Limb (tissue), 2 donors: ENCODE measurements around the gene GLIS2.
"Not testable (repeated sequence)": the region's sequence is repeated elsewhere in the genome, so short reads cannot be mapped to it uniquely, and the experiment has no call there.

ENCODE experiments used
- DNase-seq, 2 donors: peaks; one replicate each; pipeline ENCODE4 v3.0.0-alpha.2; 2016; ENCODE audit errors: extremely low spot score in 2 of 2

GLIS2 gene

GRCh38 chr16:4333714-4334113 lies 17.8 kb downstream of the GLIS2 start:
- DNase-seq = not testable (repeated sequence)

- no peak for DNase-seq
Measured at GRCh38 chr16:4334724-4335495, 19.0 kb downstream of the GLIS2 start.

GRCh38 chr16:4336701-4337539 lies 21.1 kb downstream of the GLIS2 start:
- DNase-seq = no peak

- no peak for DNase-seq
Measured at GRCh38 chr16:4337540-4338088, 21.7 kb downstream of the GLIS2 start.

GRCh38 chr16:4338125-4338582 lies 22.3 kb downstream of the GLIS2 start:
- no peak for DNase-seq

DNA sequence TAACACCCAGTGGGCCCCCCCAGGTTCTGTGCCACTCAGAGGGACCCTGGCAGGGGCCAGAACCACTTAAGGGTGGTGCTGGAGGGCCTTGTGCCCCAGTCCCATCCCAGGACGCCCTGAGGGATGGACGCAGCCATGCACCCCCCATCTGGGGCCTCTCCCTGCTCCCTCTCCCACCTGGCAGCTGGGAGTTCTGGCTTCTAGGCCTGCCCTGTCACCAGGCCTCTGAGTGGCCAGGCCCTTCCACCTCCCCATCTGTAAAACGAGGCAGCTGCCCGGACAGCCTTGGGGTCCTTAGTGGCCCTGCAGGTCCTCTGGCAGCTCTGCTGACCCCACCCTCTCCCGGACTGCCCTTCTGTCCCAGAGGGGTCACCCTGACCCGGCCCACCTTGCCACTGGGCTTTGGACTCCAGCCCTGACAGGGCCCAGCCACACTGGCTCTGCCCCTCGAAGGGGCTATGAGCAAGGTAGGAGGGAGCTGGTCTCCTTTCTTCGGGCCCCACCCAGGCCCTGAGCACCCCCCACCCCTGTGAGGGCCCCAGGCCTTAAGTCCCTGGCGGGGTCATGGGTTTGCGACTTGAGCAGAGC lies 22.9 kb downstream of the GLIS2 start:
- DNase-seq = no peak

GRCh38 chr16:4339455-4339854 lies 23.6 kb downstream of the GLIS2 start:
- DNase-seq = no peak

DNA sequence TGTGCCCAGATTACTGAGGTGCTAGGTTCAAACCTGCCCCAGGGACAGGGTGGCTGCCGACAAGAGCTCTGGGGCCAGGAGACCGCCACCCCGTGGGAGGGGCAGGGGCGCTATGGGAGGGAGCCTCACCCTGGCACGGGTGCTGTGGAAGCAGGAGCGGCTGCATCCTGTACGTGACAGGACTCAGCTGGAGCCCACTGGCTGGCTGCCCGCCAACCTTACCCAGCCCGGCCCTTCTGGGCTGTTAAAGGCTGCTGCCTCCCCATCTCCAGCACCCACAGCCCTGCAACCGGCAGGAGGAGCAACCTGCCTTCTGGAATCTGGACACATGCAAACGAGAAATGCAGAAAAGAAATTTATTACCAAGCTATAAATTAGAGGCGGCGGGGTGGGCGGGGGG lies 24.0 kb downstream of the GLIS2 start:
- DNase-seq = peak; percentile 49 to 82

- DNase-seq = no peak
Measured at GRCh38 chr16:4340443-4340842, 24.6 kb downstream of the GLIS2 start.

DNA sequence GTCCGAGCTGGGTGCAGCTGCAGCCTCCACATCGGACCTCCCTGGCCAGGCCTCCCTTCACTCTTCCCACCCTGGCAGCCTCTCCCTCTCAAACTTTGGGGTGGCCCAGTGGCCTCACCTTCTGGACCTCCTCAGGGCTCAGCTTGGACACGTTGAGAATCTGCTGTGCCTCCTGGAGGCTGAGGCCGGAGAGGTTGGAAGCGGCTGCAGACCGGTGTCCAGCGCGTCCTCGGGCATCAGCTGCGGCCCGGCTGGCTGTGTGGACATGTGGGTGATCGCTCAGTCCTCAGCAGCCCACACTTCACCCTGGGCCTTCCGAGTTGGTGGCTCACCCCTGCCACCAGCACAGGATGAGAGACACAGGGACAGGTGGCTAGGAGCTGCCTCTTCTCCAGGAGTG lies 25.4 kb downstream of the GLIS2 start:
- no peak for DNase-seq

- no peak for DNase-seq
Measured at GRCh38 chr16:4342866-4343744, 27.2 kb downstream of the GLIS2 start.

- DNase-seq = not testable (repeated sequence)
Measured at GRCh38 chr16:4344300-4344982, 28.6 kb downstream of the GLIS2 start.

DNA sequence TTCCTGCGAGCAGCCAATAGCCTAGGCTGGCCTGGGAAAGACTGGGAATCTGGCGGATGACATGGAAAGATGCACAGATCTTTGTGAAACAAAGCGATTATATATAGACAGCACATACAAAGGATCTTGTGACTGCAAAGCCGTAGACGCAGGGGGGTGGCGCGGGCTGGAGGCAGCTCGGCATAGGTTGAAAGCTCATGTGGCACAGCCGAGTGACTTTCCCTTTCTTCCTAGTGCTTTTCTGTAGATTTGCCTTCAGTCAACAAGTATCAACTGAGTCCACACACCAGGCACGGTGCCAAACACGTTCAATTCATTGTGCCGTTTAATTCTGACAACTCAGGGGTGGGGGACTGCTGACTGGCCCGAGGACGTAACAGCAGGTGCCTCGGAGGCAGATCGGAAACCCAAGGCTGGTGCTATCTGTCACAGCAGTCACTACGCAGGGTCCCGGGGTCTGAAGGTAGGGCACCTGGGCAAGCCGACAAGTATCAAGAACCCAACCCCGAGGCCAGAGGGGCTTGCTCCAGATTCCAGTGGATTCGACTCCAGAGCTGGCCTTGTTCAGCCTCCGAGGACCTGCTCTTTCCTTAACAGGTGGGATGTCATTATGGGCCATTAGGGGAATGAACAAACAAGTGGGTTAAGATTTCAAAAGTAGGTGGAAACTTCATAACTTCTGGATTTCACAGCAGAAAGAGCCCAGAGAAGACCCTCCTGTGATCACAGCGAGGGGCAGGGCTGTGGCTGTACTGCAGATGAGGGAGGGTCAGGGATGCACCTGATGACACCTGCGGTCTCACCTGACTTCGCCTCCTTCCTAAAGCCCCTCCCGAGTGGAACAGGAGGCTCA lies 29.3 kb downstream of the GLIS2 start:
- no peak for DNase-seq

GRCh38 chr16:4345836-4346781 lies 30.2 kb downstream of the GLIS2 start:
- no peak for DNase-seq

DNA sequence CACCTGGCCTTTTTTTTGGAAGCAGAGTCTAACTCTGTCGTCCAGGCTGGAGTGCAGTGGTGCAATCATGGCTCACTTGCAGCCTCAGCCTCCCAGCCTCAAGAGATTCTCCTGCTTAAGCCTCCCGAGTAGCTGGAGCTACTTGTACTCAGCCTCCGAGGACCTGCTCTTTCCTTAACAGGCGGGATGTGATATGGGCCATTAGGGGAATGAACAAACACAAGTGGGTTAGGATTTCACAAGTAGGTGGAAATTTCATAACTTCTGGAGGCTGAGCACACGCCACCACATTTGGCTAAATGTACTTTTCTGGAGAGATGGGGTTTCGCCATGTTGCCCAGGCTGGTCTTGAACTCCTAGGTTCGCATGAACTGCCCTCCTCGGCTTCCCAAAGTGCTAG lies 31.1 kb downstream of the GLIS2 start:
- DNase-seq = no peak

GRCh38 chr16:4347765-4348509 lies 32.1 kb downstream of the GLIS2 start:
- DNase-seq = no peak

- no peak for DNase-seq
Measured at GRCh38 chr16:4349332-4349731, 33.5 kb downstream of the GLIS2 start.

DNA sequence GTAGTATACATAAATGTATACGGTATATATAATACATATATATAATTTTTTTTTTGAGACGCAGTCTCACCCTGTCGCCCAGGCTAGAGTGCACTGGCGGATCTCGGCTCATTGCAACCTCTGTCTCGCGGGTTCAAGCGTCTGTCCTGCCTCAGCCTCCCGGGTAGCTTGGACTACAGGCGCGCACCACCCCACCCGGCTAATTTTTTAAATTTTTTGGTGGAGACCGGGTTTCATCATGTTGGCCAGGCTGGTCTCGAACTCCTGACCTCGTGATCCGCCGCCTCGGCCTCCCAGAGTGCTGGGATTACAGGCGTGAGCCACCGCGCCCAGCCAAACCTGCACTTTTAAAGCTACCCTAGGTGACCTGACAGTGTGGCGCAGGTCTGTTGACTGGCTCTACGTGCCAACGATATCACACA lies 34.5 kb downstream of the GLIS2 start:
- DNase-seq = no peak
